Ishikawa (cell line): ENCODE data around the gene C16orf46.

Source experiments
- CEBPB ChIP-seq: IDR thresholded peaks from 2 replicates; pipeline ENCODE4 v1.6.1; 2012
- CREB1 ChIP-seq: IDR thresholded peaks from 2 replicates; pipeline ENCODE4 v1.6.1; 2012; ENCODE audit warnings: low read depth
- EGR1 ChIP-seq: IDR thresholded peaks from 2 replicates; pipeline ENCODE4 v1.6.1; 2012
- EP300 ChIP-seq: IDR thresholded peaks from 2 replicates; pipeline ENCODE4 v1.6.1; 2012; ENCODE audit warnings: borderline replicate concordance
- FOXM1 ChIP-seq: IDR thresholded peaks from 2 replicates; pipeline ENCODE4 v1.6.1; 2012; ENCODE audit warnings: low read depth, borderline replicate concordance
- NFIC ChIP-seq: IDR thresholded peaks from 2 replicates; pipeline ENCODE4 v1.6.1; 2012
- RAD21 ChIP-seq: IDR thresholded peaks from 2 replicates; pipeline ENCODE4 v1.6.1; 2012; ENCODE audit warnings: low read depth
- TAF1 ChIP-seq: IDR thresholded peaks from 2 replicates; pipeline ENCODE4 v1.6.1; 2012; ENCODE audit warnings: low read depth, mild to moderate bottlenecking
- TCF12 ChIP-seq: IDR thresholded peaks from 2 replicates; pipeline ENCODE4 v1.6.1; 2012; ENCODE audit warnings: low read depth
- TEAD4 ChIP-seq: IDR thresholded peaks from 2 replicates; pipeline ENCODE4 v1.6.1; 2012
- YY1 ChIP-seq: IDR thresholded peaks from 2 replicates; pipeline ENCODE4 v1.6.1; 2012; ENCODE audit warnings: low read depth
- ZBTB7A ChIP-seq: IDR thresholded peaks from 2 replicates; pipeline ENCODE4 v1.6.1; 2012; ENCODE audit warnings: low read depth
- TF ChIP-seq, protein P1 (sequence below): IDR thresholded peaks from 2 replicates; pipeline ENCODE4 v1.6.1; 2012; ENCODE audit warnings: low read depth, mild to moderate bottlenecking
- TF ChIP-seq, protein P2 (sequence below): IDR thresholded peaks from 2 replicates; pipeline ENCODE4 v1.6.1; 2012
- TF ChIP-seq, protein P3 (sequence below): IDR thresholded peaks from 2 replicates; pipeline ENCODE4 v1.6.1; 2012

The C16orf46 gene

DNA sequence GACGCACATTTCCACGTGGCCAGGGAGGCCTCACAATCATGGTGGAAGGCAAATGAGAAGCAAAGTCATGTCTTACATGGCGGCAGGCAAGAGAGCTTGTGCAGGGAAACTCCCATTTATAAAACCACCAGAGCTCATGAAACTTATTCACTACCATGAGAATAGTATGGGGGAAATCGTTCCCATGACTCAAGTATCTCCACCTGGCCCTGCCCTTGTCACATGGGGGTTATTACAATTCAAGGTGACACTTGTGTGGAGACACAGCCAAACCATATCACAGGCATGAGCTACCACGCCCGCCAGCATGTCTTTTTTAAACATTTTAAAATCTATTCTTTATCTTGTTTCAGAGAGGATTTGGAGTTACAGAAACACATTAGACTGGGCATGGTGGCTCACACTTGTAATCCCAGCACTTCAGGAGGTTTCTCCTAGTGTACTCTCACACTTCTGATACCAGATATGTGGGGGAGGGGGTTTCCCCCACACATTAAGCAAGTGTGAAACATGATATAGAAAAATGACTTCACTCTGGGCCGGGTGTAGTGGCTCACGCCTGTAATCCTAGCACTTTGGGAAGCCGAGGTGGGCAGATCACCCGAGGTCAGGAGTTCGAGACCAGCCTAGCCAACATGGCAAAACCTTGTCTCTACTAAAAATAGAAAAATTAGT is 47.0 kb downstream of the C16orf46 start:
- TF ChIP-seq ZBTB7A (no peak), TEAD4 (no peak), CEBPB (no peak), NFIC (no peak), EGR1 (no peak), CREB1 (no peak), EP300 (no peak)
- TF ChIP-seq, protein P1, sequence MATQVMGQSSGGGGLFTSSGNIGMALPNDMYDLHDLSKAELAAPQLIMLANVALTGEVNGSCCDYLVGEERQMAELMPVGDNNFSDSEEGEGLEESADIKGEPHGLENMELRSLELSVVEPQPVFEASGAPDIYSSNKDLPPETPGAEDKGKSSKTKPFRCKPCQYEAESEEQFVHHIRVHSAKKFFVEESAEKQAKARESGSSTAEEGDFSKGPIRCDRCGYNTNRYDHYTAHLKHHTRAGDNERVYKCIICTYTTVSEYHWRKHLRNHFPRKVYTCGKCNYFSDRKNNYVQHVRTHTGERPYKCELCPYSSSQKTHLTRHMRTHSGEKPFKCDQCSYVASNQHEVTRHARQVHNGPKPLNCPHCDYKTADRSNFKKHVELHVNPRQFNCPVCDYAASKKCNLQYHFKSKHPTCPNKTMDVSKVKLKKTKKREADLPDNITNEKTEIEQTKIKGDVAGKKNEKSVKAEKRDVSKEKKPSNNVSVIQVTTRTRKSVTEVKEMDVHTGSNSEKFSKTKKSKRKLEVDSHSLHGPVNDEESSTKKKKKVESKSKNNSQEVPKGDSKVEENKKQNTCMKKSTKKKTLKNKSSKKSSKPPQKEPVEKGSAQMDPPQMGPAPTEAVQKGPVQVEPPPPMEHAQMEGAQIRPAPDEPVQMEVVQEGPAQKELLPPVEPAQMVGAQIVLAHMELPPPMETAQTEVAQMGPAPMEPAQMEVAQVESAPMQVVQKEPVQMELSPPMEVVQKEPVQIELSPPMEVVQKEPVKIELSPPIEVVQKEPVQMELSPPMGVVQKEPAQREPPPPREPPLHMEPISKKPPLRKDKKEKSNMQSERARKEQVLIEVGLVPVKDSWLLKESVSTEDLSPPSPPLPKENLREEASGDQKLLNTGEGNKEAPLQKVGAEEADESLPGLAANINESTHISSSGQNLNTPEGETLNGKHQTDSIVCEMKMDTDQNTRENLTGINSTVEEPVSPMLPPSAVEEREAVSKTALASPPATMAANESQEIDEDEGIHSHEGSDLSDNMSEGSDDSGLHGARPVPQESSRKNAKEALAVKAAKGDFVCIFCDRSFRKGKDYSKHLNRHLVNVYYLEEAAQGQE, result no peak

DNA sequence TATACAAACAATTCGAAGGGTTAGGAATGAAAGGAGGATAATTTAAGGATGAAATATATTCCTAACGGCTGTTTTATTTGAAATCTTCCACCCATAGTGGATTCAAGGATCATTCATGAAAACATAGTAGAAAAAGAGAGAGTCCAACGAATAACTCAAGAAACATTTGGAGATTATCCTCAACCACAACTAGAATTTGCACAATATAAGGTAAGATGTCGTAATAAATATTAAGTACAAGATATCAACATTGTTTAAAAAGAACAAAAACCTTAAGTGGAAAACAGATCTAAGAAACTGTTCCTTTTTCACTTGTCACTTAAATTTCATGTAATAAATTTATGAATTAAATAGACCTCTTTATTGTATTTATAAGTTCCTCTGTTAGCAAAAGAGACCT is 50.6 kb downstream of the C16orf46 start:
- no peak for TF ChIP-seq TEAD4
- TF ChIP-seq, protein P1, result no peak

DNA sequence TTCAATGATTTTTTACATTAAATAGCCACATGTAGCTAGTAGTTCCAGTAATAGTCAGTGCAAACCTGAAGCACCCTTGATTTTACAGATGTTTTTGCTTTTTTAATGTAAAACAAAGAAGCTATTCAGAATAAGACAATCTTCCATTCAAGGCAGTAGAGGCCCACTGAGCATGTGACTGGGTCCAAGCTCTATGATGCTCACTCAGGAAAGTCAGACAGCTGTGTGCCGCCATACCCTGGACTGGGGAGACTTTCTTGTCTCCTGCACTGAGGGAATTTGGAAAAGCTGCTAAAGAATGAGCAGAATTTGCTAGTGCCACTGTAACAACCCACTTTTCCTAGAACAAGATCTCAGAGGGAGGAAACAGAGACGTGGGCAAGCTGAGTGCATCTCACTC is 58.5 kb downstream of the C16orf46 start:
- TF ChIP-seq TAF1 (no peak), RAD21 (no peak), FOXM1 (no peak), ZBTB7A (no peak), YY1 (no peak), EGR1 (no peak), CEBPB (no peak), TEAD4 (no peak), CREB1 (no peak), TCF12 (no peak), EP300 (no peak)
- TF ChIP-seq, protein P2, sequence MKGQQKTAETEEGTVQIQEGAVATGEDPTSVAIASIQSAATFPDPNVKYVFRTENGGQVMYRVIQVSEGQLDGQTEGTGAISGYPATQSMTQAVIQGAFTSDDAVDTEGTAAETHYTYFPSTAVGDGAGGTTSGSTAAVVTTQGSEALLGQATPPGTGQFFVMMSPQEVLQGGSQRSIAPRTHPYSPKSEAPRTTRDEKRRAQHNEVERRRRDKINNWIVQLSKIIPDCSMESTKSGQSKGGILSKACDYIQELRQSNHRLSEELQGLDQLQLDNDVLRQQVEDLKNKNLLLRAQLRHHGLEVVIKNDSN, result no peak
- TF ChIP-seq, protein P3, sequence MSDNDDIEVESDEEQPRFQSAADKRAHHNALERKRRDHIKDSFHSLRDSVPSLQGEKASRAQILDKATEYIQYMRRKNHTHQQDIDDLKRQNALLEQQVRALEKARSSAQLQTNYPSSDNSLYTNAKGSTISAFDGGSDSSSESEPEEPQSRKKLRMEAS, result no peak

DNA sequence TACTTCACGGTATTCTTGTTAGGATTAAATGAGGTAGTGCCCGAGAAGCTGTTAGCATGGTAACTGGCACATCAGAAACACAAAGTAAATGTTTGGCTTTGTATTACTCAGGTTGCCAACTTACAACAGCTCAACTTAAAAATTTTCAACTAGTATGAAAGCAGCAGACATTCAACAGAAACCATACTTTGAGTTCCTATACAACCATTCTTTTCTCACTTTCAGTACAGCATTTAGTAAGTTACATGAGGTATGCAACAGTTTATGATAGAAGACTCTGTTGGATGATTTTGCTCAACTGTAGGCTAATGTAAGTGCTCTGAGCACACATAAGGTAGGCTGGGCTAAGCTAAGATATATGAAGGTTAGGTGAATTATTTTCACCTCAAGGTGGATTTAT is 62.4 kb downstream of the C16orf46 start:
- TF ChIP-seq CEBPB (no peak), FOXM1 (no peak), TAF1 (no peak), TEAD4 (no peak), NFIC (no peak), RAD21 (no peak), ZBTB7A (no peak), EP300 (no peak), YY1 (no peak), CREB1 (no peak), TCF12 (no peak), EGR1 (no peak)
- TF ChIP-seq, protein P3, result no peak
- TF ChIP-seq, protein P1, result no peak
- TF ChIP-seq, protein P2, result no peak

DNA sequence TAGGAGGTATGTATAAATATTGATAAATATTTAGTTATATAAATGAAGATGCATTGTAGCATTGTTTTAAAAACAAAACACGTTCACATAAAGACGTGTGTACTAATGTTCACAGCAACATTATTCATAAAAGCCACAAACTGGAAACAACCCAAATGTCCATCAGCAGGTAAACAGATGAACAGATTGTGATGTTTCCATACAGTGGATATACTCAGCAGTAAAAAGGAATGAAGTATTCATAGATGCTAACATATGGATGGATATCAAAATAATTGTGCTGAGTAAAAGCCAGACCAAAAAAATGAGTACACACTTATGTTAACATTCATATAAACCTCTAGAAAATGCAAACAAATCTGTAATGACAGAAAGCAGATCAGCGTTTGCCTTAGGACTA is 64.1 kb downstream of the C16orf46 start:
- TF ChIP-seq CREB1 (no peak), TAF1 (no peak), EP300 (no peak), EGR1 (no peak), ZBTB7A (no peak), TEAD4 (no peak), FOXM1 (no peak)
- TF ChIP-seq, protein P3, result no peak
- TF ChIP-seq, protein P1, result no peak
- TF ChIP-seq, protein P2, result no peak
